Muscle of back (tissue), 13 donors: ENCODE results near the gene ETFDH. TPM values are rescaled to one million over a fixed set of nuclear protein-coding genes. Genes with fewer than 3 reads are reported as not detected.
"Not testable (repeated sequence)": the region's sequence is repeated elsewhere in the genome, so short reads cannot be mapped to it uniquely, and the experiment has no call there.

Experiments used
- DNase-seq, 3 donors: peaks; one replicate each; pipeline versions ENCODE4 v3.0.0 to v3.0.0-alpha.2; 2013
- long read RNA-seq, 9 donors: transcript quantifications; one replicate each; lab custom pipeline, GENCODE V29; 2026
- polyA plus RNA-seq, 10 donors: library from polyadenylated mRNA; unstranded; fragments of 120-200 nt; gene quantifications; one replicate each; pipeline ENCODE4 v1.2.1, GENCODE V29; 2013; ENCODE audit not compliant: insufficient read length in 10 of 10

The ETFDH gene
- polyA plus RNA-seq = 10 to 100 TPM; 16.2 to 31.7 (median 21.4) TPM
- long read RNA-seq, donor 1, partial matches to known transcripts = 0 of 2 reads
- long read RNA-seq, donor 1, other reads (novel, unspliced or antisense) = 0 of 2 reads
- long read RNA-seq, donor 2, partial matches to known transcripts = 54 of 73 reads
- long read RNA-seq, donor 2, other reads (novel, unspliced or antisense) = 16 of 73 reads
- long read RNA-seq, donor 3 = 0 reads
- long read RNA-seq, donor 4, partial matches to known transcripts = 17 of 38 reads
- long read RNA-seq, donor 4, other reads (novel, unspliced or antisense) = 19 of 38 reads
- long read RNA-seq, donor 5, partial matches to known transcripts = 14 of 34 reads
- long read RNA-seq, donor 5, other reads (novel, unspliced or antisense) = 17 of 34 reads
- long read RNA-seq, donor 6, partial matches to known transcripts = 94 of 130 reads
- long read RNA-seq, donor 6, other reads (novel, unspliced or antisense) = 34 of 130 reads
- long read RNA-seq, donor 7, partial matches to known transcripts = 26 of 27 reads
- long read RNA-seq, donor 7, other reads (novel, unspliced or antisense) = 0 of 27 reads
- long read RNA-seq, donor 8, partial matches to known transcripts = 17 of 28 reads
- long read RNA-seq, donor 8, other reads (novel, unspliced or antisense) = 10 of 28 reads
- long read RNA-seq, donor 9 = 0 reads

DNA sequence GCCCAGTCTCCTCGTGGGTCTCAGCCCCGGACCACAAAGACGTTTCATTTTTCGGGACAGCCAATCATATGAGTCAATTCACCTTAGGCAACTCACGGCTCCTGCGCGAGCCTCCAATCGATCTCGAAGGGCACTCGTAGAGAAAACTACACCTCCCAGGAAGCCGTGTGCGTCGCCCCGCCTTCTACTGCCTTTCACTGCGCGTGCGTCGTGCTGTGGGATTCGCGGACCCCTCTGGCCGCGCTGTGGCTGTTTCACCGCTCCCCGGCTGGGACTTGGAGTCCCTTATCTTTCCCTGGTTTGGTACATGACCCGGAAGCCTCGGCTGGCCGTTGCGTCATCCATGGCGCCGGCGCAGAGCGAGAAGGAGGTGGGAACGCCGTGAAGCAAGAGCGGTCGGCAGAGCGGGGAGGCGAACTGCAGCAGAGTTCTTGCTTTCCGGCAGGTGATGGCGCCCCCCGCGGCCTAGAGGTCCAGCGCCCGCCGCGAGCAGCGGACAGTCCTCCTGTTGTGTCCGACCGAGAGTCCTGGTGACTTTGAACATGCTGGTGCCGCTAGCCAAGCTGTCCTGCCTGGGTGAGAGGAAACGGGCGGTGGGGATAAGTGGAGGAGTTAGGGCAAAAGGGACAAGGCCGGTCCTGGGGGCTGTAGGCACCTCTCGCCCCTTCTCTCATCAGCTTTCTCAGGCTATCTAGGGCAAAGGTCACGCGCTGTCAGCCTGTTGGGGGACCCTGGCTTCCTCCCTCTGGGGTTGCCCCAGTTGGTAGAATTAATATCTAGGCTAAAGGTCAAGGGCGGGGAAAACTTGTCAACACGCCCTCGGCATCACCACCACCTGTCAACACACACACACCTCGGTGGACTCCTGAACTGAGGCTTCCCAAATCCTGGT is at the start of gene ETFDH:
TSS of gene ETFDH (plus strand) at position 382 of the 892 bp plus-strand sequence. CDS start at position 543, 161 bp downstream.
- peak; percentile 100 for DNase-seq

DNA sequence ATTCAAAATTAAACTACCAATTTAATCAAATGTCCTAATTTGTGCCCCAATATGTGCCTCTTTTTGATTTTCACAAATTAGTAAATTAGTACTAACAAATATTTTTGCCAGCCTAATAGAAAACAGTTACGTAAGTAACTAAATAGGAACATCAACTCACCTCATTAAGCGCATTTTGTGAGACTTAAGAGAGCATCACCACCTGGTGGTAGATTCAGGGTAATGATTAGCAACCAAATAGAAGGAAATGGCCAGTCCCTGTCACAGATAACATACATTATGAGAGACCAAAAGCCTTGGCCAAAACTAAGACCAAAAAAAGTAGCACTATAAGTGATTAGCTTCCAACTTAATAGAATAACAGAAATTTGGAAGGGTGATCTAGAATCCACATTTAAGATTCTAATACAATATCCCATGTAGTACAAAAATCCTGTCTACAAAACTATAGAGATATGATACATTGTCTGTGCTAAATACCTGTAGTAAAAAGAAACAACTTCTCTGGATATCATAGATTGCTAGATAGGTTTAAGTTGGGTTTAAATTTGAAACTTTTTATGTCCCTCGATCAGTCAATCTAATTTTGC is 47.1 kb upstream of the ETFDH start:
- DNase-seq = peak; percentile 22 to 66 (median 46)

DNA sequence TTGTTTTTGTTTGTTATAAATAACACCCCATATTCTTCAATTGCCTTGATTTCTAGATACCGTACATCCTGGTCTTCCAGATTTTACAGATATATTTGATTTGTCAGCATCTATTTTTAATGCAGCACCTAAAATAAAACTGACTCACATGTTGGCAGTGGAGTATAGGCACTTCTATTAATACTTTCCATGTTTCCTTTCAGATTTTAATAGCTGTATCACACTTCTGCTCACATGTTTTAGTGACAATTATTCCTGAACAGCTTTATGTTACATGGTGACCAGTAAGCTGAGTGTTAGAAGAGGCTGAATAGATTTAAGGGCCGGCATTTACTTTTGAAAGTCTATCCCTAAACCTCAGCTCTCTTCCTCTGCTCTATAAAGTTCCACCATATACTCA is 46.6 kb upstream of the ETFDH start:
- DNase-seq = no peak

DNA sequence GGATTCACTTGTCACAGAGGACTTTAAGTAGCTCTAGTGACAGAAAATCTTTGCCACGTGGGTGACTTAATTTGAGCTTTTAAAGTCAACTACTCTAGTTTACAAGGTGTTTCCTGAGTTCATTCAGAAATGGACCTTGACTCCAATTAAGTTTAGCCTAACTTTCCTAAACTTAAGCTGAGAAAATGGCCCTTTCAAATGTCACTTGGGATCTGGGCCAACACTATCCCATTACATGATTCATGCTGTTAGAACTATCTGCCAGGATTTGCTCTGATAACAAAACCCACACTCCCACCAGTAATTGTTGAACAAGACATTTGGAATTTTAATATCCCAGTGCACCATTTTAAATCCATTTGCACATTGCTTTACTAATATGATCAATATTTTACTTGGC is 41.2 kb upstream of the ETFDH start:
- DNase-seq = no peak

DNA sequence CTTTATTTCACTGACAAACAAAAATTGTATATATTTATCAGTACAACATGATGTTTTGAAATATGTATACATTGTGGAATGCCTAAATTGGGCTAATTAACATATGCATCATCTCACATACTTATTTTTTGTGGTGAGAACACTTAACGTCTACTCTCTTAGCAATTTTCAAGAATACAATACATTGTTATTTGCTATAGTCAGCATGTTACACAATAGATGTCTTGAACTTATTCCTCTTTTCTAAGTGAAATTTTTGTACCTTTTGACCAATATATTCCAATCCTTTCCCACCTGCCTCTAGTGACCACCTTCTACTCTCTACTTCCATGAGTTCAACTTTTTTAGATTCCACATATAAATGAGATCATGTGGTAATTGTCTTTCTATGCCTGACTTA is 35.5 kb upstream of the ETFDH start:
- no peak for DNase-seq

DNA sequence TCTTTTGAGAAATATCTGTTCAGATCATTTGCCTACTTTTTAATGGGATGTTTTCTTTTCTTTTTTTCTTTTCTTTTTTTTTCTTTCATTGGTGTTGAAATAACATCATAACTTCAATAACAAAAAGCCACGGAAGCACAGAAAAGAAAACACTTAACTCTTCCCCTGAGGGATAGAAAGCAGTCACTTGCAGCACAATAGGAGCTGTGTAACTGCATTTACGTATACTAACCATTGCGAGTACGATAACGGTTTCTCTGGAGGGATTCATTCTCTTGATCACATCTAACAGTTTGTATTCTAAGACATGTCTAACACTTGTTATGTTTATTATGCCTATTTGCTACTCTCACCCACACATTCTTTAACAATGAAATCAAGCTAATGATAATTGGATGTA is 27.7 kb upstream of the ETFDH start:
- no peak for DNase-seq

DNA sequence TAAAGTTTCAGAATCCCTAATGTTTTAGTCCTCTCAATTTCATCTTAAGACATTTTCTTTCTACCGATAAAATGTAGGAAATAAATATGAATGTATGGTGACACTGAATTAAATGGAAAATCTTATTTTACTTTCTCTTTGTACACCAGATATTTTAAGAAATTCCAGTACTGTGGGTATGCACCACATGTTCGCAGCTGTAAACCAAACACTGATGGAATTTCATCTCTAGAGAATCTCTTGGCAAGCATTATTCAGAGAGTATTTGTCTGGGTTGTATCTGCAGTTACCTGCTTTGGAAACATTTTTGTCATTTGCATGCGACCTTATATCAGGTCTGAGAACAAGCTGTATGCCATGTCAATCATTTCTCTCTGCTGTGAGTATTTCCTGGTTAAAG is 27.3 kb upstream of the ETFDH start:
- peak in 1 of 3 donors; percentile 16 for DNase-seq

DNA sequence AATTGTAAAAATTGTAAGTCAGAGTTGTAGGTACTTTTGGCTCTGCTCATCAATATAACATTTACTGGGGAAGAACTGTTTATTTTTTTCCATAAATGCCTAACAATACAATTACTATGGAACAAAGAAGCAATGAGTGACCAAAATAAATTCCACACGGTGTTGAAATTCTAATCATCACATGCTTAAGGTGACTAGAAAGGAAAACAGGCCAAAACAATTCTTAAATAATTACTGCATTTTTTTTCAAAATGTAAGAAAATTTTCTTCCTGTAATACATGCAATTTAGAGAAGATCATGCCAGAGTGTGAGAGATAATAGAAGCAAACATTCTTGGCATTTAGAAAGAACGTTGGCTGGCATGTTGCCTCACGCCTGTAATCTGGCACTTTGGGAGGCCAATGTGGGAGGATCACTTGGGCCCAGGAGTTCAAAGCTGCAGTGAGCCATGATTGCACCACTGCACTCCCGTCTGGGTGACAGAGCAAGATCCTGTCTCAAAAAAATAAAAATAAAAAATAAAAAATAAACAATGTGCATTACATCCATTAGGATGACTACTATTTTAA is 22.9 kb upstream of the ETFDH start:
- no peak for DNase-seq

DNA sequence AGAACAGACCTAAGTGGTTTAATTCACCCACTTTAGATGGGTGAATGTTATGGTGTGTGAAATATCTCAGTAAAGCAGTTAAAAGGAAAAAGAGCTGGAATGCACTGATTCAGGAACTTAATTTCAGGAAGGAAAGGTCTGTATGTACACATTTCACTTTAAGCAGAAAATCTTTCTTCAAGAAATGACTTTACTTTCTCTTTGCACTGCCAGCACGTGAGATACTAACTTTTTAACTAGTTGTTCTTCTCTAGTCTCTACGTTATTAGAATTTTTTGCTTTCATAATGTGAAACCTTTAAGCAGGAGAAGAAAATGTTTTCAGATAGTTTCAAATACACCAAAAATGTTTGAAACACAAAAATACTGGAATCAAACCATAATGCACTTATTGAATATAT is 19.2 kb upstream of the ETFDH start:
- no peak for DNase-seq

DNA sequence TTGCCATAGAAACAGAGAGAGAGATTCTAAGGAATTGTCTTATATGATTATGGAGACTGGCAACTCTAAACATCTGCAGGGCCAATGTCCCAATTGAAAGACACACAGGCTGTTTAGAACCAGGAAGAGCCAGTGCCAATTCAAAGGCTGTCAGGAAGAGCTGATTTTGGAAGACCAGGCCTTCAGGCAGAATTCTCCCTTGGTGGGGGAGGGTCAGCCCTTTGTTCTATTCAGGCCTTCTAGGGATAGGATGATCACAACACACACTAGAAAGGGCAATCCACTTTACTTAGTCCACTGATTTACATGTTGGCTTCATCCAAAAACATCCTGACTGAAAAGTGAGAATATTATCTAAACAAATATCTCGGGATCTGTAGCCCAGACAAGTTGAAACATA is 15.7 kb upstream of the ETFDH start:
- DNase-seq = no peak

DNA sequence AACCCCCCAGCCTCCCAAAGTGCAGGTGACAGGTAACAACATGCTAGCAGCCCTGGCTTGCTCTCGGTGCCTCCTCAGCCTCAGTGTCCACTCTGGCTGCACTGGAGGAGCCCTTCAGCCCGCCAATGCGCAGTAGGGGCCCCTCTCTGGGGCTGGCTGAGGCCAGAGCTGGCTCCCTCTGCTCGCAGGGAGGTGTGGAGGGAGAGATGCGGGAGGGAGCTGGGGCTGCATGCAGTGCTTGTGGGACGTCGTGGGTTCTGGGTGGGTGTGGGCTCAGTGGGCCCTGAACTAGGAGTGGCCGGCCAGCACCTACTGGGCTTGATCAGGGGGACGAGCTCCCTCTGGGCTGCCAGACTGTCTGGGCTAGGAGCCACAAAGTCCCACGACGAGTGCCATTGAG is 14.8 kb upstream of the ETFDH start:
- DNase-seq = no peak

DNA sequence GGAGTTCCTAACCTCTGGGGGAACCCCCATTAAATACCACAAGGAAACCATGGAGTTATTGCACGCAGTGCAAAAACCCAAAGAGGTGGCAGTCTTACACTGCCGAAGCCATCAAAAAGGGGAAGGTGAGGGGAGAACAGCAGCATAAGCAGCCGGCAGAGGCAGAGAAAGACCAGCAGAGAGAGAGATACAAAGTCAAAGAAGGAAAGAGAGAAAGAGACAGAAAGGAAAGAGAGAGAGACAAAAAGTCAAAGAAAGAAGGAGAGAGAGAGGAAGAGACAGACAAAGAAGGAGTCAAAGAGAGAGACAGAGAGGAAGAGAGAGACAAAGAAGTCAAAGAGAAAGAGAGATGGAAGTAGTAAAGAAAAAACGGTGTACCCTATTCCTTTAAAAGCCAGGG is 8.8 kb upstream of the ETFDH start:
- DNase-seq = not testable (repeated sequence)

DNA sequence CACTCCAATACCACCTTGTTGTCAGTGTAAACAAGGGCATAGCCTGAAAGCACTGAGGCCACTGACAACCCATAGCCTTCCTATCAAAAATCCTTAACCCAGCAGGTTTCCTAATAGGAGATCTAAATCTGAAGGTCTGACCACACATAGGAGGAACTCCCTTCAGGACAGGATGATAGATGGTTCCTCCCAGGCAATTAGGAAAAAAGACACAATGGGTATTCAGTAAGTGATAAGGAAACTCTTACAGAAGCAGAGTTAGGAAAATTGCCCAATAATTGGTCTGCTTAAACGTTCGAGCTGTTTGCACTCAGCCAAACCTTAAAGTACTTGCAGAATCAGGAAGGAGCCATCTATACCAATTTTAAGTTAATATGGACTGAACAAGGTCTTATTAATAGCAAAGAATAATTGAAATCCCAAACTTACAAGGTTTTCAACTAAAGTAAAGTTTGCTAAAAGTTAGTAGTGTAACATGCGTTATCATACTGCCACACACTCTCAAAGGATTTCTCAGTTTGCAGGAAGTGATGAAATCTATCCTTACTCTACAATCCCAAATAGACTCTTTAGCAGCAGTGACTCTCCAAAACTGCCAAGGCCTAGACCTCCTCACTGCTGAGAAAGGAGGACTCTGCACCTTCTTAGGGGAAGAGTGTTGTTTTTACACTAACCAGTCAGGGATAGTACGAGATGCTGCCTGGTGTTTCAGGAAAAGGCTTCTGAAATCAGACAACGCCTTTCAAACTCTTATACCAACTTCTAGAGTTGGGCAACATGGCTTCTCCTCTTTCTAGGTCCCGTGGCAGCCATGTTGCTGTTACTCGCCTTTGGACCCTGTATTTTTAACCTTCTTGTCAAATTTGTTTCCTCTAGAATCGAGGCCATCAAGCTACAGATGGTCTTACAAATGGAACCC is 8.1 kb upstream of the ETFDH start:
- not testable (repeated sequence) for DNase-seq

DNA sequence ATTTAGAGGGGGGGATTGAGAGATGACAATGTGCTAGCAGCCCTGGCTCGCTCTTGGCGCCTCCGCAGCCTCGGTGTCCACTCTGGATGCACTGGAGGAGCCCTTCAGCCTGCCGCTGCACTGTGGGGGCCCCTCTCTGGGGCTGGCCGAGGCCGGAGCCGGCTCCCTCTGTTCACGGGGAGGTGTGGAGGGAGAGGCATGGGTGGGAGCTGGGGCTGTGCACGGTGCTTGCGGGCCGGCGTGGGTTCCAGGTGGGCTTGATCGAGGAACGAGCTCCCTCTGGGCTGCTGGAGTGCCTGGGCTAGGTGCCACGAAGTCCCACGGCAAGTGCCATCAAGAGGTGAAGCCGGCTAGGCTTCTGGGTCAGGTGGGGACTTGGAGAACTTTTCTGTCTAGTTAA is 7.3 kb upstream of the ETFDH start:
- no peak for DNase-seq

DNA sequence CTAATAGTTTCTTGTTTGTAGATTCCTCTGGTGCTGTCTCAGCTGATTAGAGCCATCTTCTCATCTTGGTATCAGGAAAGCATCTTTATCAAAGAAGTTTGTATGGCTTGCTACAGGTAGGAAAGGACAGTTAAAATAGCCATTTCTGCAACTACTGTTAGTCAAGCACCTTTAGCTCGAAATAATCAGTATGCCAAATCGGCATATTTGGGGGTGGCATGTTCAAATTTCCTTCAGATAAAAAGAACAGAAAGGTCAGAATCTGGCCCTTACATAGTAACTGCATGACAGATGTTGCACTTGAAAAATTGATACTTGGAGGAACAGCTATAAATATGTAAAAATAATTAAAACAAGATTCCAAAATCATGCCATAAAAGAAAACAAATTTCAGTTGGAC is 5.2 kb upstream of the ETFDH start:
- DNase-seq = no peak

DNA sequence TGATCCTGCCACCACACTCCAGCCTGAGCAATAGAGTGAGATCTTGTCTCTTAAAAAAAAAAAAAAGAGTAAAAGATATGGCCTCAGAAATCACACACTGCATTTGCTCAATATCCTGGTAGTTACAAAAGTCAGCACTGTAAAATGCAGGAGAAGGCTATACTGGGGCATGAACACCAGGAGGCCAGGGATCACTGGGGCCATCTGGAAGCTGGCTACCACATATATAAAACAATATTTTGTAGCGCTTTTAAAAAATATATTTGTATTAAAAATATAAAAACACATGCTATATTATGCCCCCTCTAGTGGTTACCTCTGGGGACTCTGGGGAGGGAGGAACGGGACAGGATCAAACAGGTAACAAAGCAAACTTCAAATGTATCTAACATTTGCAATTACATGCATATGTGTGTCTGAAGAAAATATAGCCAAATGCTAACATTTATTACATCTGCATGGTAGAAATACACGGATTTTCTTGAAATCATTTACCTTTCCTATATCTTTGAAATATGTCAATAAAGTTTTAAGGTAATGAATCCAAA is 4.4 kb upstream of the ETFDH start:
- DNase-seq = peak in 1 of 3 donors; percentile 7

DNA sequence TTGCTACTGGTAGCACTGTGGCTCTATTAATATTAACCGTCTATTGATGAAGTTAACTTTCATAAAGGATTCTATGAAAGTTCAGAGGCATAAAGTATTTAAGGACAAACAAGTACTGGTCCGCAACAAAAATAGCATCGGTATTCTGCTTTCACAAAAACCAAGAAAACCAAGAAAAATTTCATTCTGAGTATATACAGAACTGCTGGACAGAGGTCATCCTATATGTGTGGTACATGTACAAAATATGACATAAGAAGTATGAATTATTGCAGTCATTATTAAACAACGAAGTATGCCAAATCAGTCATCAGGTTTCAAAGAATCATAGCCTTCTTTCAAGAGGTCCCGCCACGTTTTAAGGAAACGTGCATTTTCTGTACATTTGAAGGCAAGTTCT is 2.8 kb upstream of the ETFDH start:
- no peak for DNase-seq

DNA sequence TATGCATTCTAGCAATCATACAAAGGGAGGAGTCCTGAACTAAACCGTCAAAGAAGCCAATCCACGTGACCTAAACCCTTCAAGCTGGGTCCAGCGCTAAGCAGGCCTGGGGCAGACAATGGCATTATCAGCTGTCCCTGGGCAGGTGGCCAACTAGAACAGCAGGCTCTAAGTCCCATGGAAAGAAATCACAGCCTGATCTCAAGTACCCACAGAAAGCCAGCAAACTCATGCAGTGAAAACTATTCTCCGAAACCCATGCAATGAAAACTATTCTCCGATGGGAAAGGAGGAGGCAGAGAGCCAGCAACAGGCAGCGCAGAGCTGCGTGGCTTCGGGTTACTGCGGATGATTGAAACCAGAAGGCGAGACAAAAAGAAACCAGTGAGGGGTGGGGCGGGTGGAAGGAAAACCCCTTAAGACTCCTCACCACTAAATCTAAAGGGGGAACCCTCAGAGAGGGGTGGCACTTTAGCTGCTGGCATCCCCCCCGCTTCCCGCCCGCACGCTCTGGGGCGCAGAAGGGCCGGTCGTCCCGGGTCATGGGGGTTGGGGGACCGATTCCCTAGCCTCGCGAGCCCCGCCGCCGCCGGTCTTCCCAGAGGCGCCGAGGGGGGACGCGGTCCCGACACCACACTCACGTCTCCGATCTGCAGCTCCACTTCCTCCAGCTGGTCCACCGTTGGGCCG is 976 bp upstream of the ETFDH start:
- peak; percentile 76 to 94 (median 83) for DNase-seq

DNA sequence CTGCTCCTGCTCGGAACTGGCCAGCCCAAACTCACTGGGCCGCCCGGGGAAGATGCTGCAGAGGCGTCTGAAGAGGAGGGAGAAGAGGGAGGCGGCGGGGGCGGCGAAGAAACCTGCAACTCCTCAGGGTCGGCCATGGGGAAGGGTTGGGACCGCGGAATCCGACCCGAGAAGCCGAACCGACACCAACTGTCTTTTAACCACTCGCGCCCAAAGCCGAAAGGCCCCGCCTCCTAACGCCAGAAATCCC is 506 bp upstream of the ETFDH start, which contains the start of gene C4orf46:
TSS of gene C4orf46 (minus strand) at position 223 of the 250 bp plus-strand sequence. CDS start at position 137, 86 bp downstream.
- DNase-seq = no peak

DNA sequence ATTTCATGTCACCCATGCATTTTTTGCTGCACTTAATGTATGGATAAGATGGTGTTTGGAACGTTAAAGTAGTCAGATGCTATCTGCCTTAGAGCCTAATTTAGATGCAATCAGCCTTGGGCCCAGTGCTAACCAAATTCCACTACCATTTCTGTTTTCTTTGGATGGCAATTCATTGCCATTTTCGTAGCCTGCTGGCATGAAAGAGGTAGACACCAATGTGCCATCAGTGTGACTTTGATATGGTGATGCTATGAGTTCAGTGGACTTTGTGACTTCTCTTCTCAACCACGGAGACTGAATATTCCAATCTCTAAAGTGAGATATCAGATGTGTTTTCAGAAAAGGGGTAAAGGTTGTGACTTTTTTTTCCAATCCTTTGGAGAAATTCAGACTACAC is 1.5 kb downstream of the ETFDH start:
- no peak for DNase-seq
